Stimulated activated CD8-positive, alpha-beta memory T cell treated with anti-CD3 and anti-CD28 coated beads, Interleukin-15, amount 100 ng/mL, for 1 hour (primary cell): ENCODE results near the gene KAT7.

Experiments
- DNase-seq: peaks from one replicate; pipeline ENCODE4 v3.0.0-alpha.2; 2020; ENCODE audit warnings: low read depth

Gene KAT7

GRCh38 chr17:49842846-49843245 lies 54.4 kb downstream of the KAT7 start:
- DNase-seq = no peak

GRCh38 chr17:49843774-49844350 lies 55.4 kb downstream of the KAT7 start:
- no peak for DNase-seq

GRCh38 chr17:49845321-49845720 lies 56.8 kb downstream of the KAT7 start:
- no peak for DNase-seq

GRCh38 chr17:49846938-49847712 lies 58.6 kb downstream of the KAT7 start:
- DNase-seq = no peak

- DNase-seq = no peak
Measured at GRCh38 chr17:49848019-49848473, 59.6 kb downstream of the KAT7 start, which contains the start of gene TAC4. Gene TAC4 (minus strand): TSS chr17:49848069. CDS start chr17:49848017, 52 bp downstream.

- no peak for DNase-seq
Measured at GRCh38 chr17:49848739-49849138, 60.3 kb downstream of the KAT7 start.

- DNase-seq = no peak
Measured at GRCh38 chr17:49850218-49850610, 61.7 kb downstream of the KAT7 start.

GRCh38 chr17:49850772-49851386 lies 62.4 kb downstream of the KAT7 start:
- no peak for DNase-seq

- DNase-seq = peak; percentile 52
Measured at GRCh38 chr17:49851387-49852291, 63.2 kb downstream of the KAT7 start.

- DNase-seq = no peak
Measured at GRCh38 chr17:49853470-49854015, 65.1 kb downstream of the KAT7 start.

- no peak for DNase-seq
Measured at GRCh38 chr17:49854126-49854525, 65.6 kb downstream of the KAT7 start.

- DNase-seq = no peak
Measured at GRCh38 chr17:49858796-49859195, 70.3 kb downstream of the KAT7 start.

GRCh38 chr17:49859991-49860953 lies 71.8 kb downstream of the KAT7 start:
- no peak for DNase-seq

- DNase-seq = peak; percentile 26
Measured at GRCh38 chr17:49861150-49861884, 72.8 kb downstream of the KAT7 start.

GRCh38 chr17:49862781-49863331 lies 74.4 kb downstream of the KAT7 start:
- no peak for DNase-seq

GRCh38 chr17:49866019-49866380 lies 77.5 kb downstream of the KAT7 start:
- no peak for DNase-seq

- DNase-seq = no peak
Measured at GRCh38 chr17:49866882-49867413, 78.5 kb downstream of the KAT7 start.

GRCh38 chr17:49869038-49869374 lies 80.5 kb downstream of the KAT7 start:
- no peak for DNase-seq

GRCh38 chr17:49870298-49870697 lies 81.8 kb downstream of the KAT7 start:
- DNase-seq = no peak

GRCh38 chr17:49871211-49871610 lies 82.7 kb downstream of the KAT7 start:
- no peak for DNase-seq
